Stimulated activated CD8-positive, alpha-beta memory T cell treated with anti-CD3 and anti-CD28 coated beads, Interleukin-4, amount 100 ng/mL, for 1 hour (primary cell): ENCODE results near the gene MYO7B.
"Not testable (repeated sequence)": the region's sequence is repeated elsewhere in the genome, so short reads cannot be mapped to it uniquely, and the experiment has no call there.

Experiments used
- DNase-seq, 2 donors: peaks; one replicate each; pipeline ENCODE4 v3.0.0-alpha.2; 2020; ENCODE audit warnings: low read depth in 2 of 2, low spot score in 1 of 2

Gene MYO7B

GRCh38 chr2:127523269-127523939, 12.1 kb upstream of the MYO7B start:
- DNase-seq = no peak

- DNase-seq = not testable (repeated sequence)
Observed at GRCh38 chr2:127524198-127524834, 11.2 kb upstream of the MYO7B start.

GRCh38 chr2:127525691-127526131, 9.8 kb upstream of the MYO7B start:
- DNase-seq = no peak

GRCh38 chr2:127526132-127527000, 9.1 kb upstream of the MYO7B start, which contains the start of gene IWS1:
TSS of gene IWS1 (minus strand) at chr2:127526489. CDS start at chr2:127526208, 281 bp downstream.
- DNase-seq = peak; percentile 81 to 86

GRCh38 chr2:127527001-127527804, 8.3 kb upstream of the MYO7B start:
- DNase-seq = no peak

- DNase-seq = no peak
Observed at GRCh38 chr2:127528487-127528886, 7.0 kb upstream of the MYO7B start.

- DNase-seq = not testable (repeated sequence)
Observed at GRCh38 chr2:127529416-127529815, 6.1 kb upstream of the MYO7B start.

GRCh38 chr2:127530245-127531140, 5.0 kb upstream of the MYO7B start:
- no peak for DNase-seq

- DNase-seq = no peak
Observed at GRCh38 chr2:127531221-127531648, 4.2 kb upstream of the MYO7B start.

- DNase-seq = no peak
Observed at GRCh38 chr2:127532296-127532695, 3.2 kb upstream of the MYO7B start.

- DNase-seq = no peak
Observed at GRCh38 chr2:127535918-127536317, 435 bp downstream of the MYO7B start.

- no peak for DNase-seq
Observed at GRCh38 chr2:127536707-127537541, 1.4 kb downstream of the MYO7B start.

- DNase-seq = no peak
Observed at GRCh38 chr2:127537644-127538043, 2.2 kb downstream of the MYO7B start.

GRCh38 chr2:127541809-127542208, 6.3 kb downstream of the MYO7B start:
- DNase-seq = no peak

- no peak for DNase-seq
Observed at GRCh38 chr2:127542231-127542630, 6.7 kb downstream of the MYO7B start.

GRCh38 chr2:127543013-127543501, 7.6 kb downstream of the MYO7B start:
- DNase-seq = not testable (repeated sequence)

- no peak for DNase-seq
Observed at GRCh38 chr2:127545189-127545588, 9.7 kb downstream of the MYO7B start.

- no peak for DNase-seq
Observed at GRCh38 chr2:127545796-127546195, 10.3 kb downstream of the MYO7B start.

- no peak for DNase-seq
Observed at GRCh38 chr2:127546797-127547196, 11.3 kb downstream of the MYO7B start.
